Liver (tissue), 3 donors: ENCODE measurements around the gene TSPYL2.

Source experiments
- EGR1 ChIP-seq, 2 donors: IDR thresholded peaks; 2 replicates each; pipeline ENCODE4 v1.6.1; 2016 to 2018; ENCODE audit warnings: antibody characterized with exemption in 2 of 2, low read depth in 2 of 2
- FOXA1 ChIP-seq: IDR thresholded peaks from 2 replicates; pipeline ENCODE4 v1.6.1; 2016; ENCODE audit warnings: antibody characterized with exemption
- GABPA ChIP-seq, 2 donors: IDR thresholded peaks in 1 of 2; conservative IDR thresholded peaks in 1 of 2; 2 replicates each; pipeline ENCODE4 v1.6.1; 2016; ENCODE audit warnings: antibody characterized with exemption in 2 of 2, mild to moderate bottlenecking in 1 of 2, moderate library complexity in 1 of 2
- HNF4G ChIP-seq: IDR thresholded peaks from 2 replicates; pipeline ENCODE4 v1.6.1; 2016; ENCODE audit warnings: antibody characterized with exemption
- JUND ChIP-seq, 2 donors: IDR thresholded peaks; 2 replicates each; pipeline ENCODE4 v1.6.1; 2016; ENCODE audit warnings: antibody characterized with exemption in 2 of 2
- RXRA ChIP-seq, 2 donors: IDR thresholded peaks; 2 replicates each; pipeline ENCODE4 v1.6.1; 2017 to 2018; ENCODE audit warnings: antibody characterized with exemption in 2 of 2, mild to moderate bottlenecking in 1 of 2
- SP1 ChIP-seq: IDR thresholded peaks from 2 replicates; pipeline ENCODE4 v1.6.1; 2018; ENCODE audit warnings: antibody characterized with exemption, mild to moderate bottlenecking
- TAF1 ChIP-seq: conservative IDR thresholded peaks from 2 replicates; pipeline ENCODE4 v1.6.1; 2016; ENCODE audit warnings: antibody characterized with exemption, mild to moderate bottlenecking
- YY1 ChIP-seq: IDR thresholded peaks from 2 replicates; pipeline ENCODE4 v1.6.1; 2016; ENCODE audit warnings: antibody characterized with exemption, mild to moderate bottlenecking
- TF ChIP-seq, protein P1 (sequence below): fragments of 150-350 bp; IDR thresholded peaks from 2 replicates; pipeline ENCODE4 v1.5.1; 2017; ENCODE audit warnings: improper control_type of control experiment, low read depth, low read length; ENCODE audit not compliant: missing input control
- TF ChIP-seq, protein P2 (sequence below): IDR thresholded peaks from 2 replicates; pipeline ENCODE4 v1.6.1; 2016; ENCODE audit warnings: antibody characterized with exemption, mild to moderate bottlenecking
- TF ChIP-seq, protein P3 (sequence below): IDR thresholded peaks from 2 replicates; pipeline ENCODE4 v1.6.1; 2016; ENCODE audit warnings: antibody characterized with exemption
- TF ChIP-seq, protein P4 (sequence below): IDR thresholded peaks from 2 replicates; pipeline ENCODE4 v1.6.1; 2016; ENCODE audit warnings: antibody characterized with exemption
- TF ChIP-seq, protein P5 (sequence below): IDR thresholded peaks from 2 replicates; pipeline ENCODE4 v1.6.1; 2016; ENCODE audit warnings: antibody characterized with exemption
- donor health status: healthy.
- donor health status: healthy.

DNA sequence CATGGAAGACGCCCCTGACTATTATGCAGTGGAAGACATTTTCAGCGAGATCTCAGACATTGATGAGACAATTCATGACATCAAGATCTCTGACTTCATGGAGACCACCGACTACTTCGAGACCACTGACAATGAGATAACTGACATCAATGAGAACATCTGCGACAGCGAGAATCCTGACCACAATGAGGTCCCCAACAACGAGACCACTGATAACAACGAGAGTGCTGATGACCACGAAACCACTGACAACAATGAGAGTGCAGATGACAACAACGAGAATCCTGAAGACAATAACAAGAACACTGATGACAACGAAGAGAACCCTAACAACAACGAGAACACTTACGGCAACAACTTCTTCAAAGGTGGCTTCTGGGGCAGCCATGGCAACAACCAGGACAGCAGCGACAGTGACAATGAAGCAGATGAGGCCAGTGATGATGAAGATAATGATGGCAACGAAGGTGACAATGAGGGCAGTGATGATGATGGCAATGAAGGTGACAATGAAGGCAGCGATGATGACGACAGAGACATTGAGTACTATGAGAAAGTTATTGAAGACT lies 3.6 kb downstream of the TSPYL2 start:
- TF ChIP-seq, protein P1, sequence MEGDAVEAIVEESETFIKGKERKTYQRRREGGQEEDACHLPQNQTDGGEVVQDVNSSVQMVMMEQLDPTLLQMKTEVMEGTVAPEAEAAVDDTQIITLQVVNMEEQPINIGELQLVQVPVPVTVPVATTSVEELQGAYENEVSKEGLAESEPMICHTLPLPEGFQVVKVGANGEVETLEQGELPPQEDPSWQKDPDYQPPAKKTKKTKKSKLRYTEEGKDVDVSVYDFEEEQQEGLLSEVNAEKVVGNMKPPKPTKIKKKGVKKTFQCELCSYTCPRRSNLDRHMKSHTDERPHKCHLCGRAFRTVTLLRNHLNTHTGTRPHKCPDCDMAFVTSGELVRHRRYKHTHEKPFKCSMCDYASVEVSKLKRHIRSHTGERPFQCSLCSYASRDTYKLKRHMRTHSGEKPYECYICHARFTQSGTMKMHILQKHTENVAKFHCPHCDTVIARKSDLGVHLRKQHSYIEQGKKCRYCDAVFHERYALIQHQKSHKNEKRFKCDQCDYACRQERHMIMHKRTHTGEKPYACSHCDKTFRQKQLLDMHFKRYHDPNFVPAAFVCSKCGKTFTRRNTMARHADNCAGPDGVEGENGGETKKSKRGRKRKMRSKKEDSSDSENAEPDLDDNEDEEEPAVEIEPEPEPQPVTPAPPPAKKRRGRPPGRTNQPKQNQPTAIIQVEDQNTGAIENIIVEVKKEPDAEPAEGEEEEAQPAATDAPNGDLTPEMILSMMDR: no peak
- TF ChIP-seq JUND (IDR thresholded peaks at IDR 0.05) (no peak), GABPA (IDR thresholded peaks at IDR 0.05 in 1 of 2, conservative IDR thresholded peaks at IDR 0.05 in 1 of 2) (no peak), FOXA1 (no peak), RXRA (IDR thresholded peaks at IDR 0.05) (no peak), HNF4G (no peak), TAF1 (no peak), SP1 (no peak), YY1 (no peak), EGR1 (IDR thresholded peaks at IDR 0.05; ENCODE audit: low read depth in 2 of 2) (no peak)
- TF ChIP-seq, protein P2, sequence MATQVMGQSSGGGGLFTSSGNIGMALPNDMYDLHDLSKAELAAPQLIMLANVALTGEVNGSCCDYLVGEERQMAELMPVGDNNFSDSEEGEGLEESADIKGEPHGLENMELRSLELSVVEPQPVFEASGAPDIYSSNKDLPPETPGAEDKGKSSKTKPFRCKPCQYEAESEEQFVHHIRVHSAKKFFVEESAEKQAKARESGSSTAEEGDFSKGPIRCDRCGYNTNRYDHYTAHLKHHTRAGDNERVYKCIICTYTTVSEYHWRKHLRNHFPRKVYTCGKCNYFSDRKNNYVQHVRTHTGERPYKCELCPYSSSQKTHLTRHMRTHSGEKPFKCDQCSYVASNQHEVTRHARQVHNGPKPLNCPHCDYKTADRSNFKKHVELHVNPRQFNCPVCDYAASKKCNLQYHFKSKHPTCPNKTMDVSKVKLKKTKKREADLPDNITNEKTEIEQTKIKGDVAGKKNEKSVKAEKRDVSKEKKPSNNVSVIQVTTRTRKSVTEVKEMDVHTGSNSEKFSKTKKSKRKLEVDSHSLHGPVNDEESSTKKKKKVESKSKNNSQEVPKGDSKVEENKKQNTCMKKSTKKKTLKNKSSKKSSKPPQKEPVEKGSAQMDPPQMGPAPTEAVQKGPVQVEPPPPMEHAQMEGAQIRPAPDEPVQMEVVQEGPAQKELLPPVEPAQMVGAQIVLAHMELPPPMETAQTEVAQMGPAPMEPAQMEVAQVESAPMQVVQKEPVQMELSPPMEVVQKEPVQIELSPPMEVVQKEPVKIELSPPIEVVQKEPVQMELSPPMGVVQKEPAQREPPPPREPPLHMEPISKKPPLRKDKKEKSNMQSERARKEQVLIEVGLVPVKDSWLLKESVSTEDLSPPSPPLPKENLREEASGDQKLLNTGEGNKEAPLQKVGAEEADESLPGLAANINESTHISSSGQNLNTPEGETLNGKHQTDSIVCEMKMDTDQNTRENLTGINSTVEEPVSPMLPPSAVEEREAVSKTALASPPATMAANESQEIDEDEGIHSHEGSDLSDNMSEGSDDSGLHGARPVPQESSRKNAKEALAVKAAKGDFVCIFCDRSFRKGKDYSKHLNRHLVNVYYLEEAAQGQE: no peak
- TF ChIP-seq, protein P3, sequence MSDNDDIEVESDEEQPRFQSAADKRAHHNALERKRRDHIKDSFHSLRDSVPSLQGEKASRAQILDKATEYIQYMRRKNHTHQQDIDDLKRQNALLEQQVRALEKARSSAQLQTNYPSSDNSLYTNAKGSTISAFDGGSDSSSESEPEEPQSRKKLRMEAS: no peak
- TF ChIP-seq, protein P4, sequence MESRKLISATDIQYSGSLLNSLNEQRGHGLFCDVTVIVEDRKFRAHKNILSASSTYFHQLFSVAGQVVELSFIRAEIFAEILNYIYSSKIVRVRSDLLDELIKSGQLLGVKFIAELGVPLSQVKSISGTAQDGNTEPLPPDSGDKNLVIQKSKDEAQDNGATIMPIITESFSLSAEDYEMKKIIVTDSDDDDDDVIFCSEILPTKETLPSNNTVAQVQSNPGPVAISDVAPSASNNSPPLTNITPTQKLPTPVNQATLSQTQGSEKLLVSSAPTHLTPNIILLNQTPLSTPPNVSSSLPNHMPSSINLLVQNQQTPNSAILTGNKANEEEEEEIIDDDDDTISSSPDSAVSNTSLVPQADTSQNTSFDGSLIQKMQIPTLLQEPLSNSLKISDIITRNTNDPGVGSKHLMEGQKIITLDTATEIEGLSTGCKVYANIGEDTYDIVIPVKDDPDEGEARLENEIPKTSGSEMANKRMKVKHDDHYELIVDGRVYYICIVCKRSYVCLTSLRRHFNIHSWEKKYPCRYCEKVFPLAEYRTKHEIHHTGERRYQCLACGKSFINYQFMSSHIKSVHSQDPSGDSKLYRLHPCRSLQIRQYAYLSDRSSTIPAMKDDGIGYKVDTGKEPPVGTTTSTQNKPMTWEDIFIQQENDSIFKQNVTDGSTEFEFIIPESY: no peak
- TF ChIP-seq, protein P5, sequence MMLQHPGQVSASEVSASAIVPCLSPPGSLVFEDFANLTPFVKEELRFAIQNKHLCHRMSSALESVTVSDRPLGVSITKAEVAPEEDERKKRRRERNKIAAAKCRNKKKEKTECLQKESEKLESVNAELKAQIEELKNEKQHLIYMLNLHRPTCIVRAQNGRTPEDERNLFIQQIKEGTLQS: no peak
